SHP77 treated with DMSO at 0.1 percent for 48 hours (cell line): ENCODE measurements around the gene PPIF.
"Not testable (repeated sequence)": the region's sequence is repeated elsewhere in the genome, so short reads cannot be mapped to it uniquely, and the experiment has no call there.

Experiments
- DNase-seq: peaks from one replicate; lab custom pipeline; 2025; lab: John Stamatoyannopoulos, UW

Gene PPIF

GRCh38 chr10:79331709-79332108, 15.6 kb upstream of the PPIF start:
- no peak for DNase-seq

- DNase-seq: not testable (repeated sequence)
Observed at GRCh38 chr10:79332610-79333315, 14.5 kb upstream of the PPIF start.

GRCh38 chr10:79333513-79333912, 13.8 kb upstream of the PPIF start:
- DNase-seq: no peak

- no peak for DNase-seq
Observed at GRCh38 chr10:79334573-79334972, 12.7 kb upstream of the PPIF start.

GRCh38 chr10:79335094-79335469, 12.2 kb upstream of the PPIF start:
- no peak for DNase-seq

- DNase-seq: no peak
Observed at GRCh38 chr10:79335470-79336235, 11.6 kb upstream of the PPIF start.

GRCh38 chr10:79336276-79336675, 11.0 kb upstream of the PPIF start:
- DNase-seq: no peak

GRCh38 chr10:79336739-79337138, 10.5 kb upstream of the PPIF start:
- DNase-seq: no peak

- DNase-seq: not testable (repeated sequence)
Observed at GRCh38 chr10:79337783-79338469, 9.3 kb upstream of the PPIF start.

- no peak for DNase-seq
Observed at GRCh38 chr10:79339266-79339665, 8.0 kb upstream of the PPIF start.

GRCh38 chr10:79340646-79341244, 6.5 kb upstream of the PPIF start:
- DNase-seq: no peak

GRCh38 chr10:79342295-79342761, 4.9 kb upstream of the PPIF start:
- no peak for DNase-seq

GRCh38 chr10:79342811-79343561, 4.3 kb upstream of the PPIF start:
- DNase-seq: no peak

GRCh38 chr10:79344502-79345195, 2.6 kb upstream of the PPIF start:
- DNase-seq: no peak

GRCh38 chr10:79345241-79346011, 1.8 kb upstream of the PPIF start:
- no peak for DNase-seq

GRCh38 chr10:79346012-79346340, 1.3 kb upstream of the PPIF start:
- DNase-seq: no peak

- no peak for DNase-seq
Observed at GRCh38 chr10:79346388-79347225, 662 bp upstream of the PPIF start.

- DNase-seq: no peak
Observed at GRCh38 chr10:79347894-79348639, 798 bp downstream of the PPIF start.

GRCh38 chr10:79348640-79348988, 1.3 kb downstream of the PPIF start:
- no peak for DNase-seq
